GM19463 (cell line): Measurements from ENCODE around the gene CLEC10A.
"Not testable (repeated sequence)": the region's sequence is repeated elsewhere in the genome, so short reads cannot be mapped to it uniquely, and the experiment has no call there.

Source experiments
- ATAC-seq: cut with Tn5 transposase; IDR thresholded peaks from one replicate; pipeline ENCODE4 v1.9.1; 2021; ENCODE audit warnings: mild to moderate bottlenecking, moderate library complexity; ENCODE audit not compliant: unreplicated experiment

Gene CLEC10A

GRCh38 chr17:7077911-7078546 is 2.0 kb downstream of the CLEC10A start:
- no peak for ATAC-seq

DNA sequence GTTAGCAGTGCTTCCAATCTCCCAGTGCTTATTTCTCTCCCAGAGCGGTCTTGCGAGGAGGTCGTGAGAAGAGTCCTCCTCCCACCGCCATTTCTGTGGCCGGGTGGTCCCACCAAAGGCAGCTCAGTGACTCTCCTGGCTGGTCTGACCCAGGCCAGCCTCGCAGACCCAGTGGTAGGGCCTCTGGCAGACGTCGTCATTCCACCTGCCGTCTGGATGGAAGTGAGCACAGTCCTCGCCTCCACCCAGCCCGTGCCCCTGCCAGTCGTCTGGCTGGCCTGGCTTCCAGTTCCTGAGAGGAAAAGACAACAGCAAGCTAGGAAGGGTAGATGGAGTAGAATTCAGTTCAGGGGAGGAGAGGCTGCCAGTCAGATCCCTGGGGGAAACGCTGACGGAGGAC is 5.1 kb downstream of the CLEC10A start:
- ATAC-seq, result no peak

DNA sequence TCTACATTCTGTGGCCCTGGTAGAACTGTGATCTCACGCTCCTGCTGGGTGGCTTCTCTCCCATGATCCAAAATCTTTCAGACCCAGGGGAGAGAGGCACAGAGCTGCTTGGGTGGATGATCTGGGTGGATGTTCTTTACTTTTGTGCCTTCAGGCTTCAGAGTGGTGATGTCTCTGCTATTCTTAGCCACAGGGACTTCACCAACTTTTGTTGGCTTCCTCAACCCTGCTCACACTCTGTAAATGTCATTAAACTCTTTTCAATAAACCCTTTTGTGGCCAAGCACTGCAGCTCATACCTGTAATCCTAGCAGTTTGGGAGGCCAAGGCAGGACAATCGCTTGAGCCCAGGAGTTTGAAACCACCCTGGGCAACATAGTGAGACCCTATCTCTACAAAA is 7.6 kb downstream of the CLEC10A start:
- ATAC-seq, result no peak

GRCh38 chr17:7070712-7071111 is 9.3 kb downstream of the CLEC10A start:
- ATAC-seq, result no peak

GRCh38 chr17:7068268-7068667 is 11.8 kb downstream of the CLEC10A start:
- no peak for ATAC-seq

GRCh38 chr17:7067198-7067597 is 12.9 kb downstream of the CLEC10A start:
- ATAC-seq, result no peak

- no peak for ATAC-seq
Measured at GRCh38 chr17:7064261-7064660, 15.8 kb downstream of the CLEC10A start.

DNA sequence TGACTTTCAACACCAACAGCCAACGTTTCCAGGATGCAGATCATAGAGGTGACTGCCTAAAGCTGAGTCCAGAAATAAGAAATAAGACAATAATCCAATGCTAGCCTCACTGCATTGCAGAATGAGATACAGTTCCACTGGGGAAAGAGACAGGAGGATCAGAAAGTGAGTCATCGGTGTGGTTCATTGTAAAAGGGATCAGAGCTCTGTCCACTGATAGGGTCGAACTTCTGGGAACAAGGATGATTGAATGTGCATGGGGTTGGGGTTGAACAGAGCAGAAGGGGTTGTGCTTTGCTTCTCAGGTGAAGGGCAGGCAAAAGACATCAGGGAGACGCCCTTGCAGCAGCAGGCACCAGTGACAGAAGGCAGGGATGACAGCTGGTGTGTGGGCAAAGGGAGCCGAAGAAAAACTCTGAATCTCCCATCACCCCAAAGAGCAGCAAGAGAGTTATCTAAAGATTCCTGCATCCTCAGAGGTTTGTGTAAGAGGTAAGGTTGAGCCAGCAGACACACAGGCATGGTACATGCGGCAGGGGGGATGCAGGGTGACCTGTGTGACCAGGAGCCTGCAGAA is 16.4 kb downstream of the CLEC10A start:
- no peak for ATAC-seq

DNA sequence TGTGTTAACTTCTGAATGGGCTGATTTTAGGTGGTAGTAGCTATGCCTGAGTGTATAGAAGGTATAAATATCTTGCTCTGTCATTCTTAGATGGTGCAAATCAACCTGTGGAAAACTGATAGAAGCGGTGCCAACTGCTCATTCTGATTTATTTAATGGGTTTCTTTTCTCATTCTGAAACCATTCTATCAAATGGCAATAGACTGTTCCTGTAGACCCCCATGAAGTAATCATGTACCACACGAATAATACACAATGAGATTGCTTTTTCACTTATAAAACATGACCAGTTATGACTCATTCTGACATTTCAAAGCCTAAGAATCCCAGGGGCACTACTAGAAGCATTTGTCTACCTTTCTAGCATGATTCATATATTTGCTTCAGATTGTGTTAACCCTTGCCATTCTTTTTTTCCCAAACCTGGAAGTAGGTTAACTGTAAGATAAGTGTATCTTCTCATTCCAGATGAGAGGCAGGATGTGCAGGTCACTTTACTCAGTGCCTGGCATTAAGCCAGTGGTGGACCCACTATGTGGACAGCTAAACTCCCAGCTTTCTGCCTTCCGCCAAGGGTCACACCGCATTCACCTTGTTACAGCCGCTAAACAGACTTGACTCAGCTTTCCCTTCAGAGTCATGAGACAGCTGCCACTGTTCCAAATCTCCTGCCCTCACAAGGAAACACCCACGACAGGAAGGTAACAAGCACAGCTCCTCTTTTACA is 19.7 kb downstream of the CLEC10A start:
- ATAC-seq, result no peak

- ATAC-seq, result no peak
Measured at GRCh38 chr17:7058831-7059447, 21.1 kb downstream of the CLEC10A start.

GRCh38 chr17:7056386-7056785 is 23.7 kb downstream of the CLEC10A start:
- ATAC-seq, result no peak

- not testable (repeated sequence) for ATAC-seq
Measured at GRCh38 chr17:7050583-7050982, 29.5 kb downstream of the CLEC10A start.

- no peak for ATAC-seq
Measured at GRCh38 chr17:7048968-7049367, 31.1 kb downstream of the CLEC10A start.

DNA sequence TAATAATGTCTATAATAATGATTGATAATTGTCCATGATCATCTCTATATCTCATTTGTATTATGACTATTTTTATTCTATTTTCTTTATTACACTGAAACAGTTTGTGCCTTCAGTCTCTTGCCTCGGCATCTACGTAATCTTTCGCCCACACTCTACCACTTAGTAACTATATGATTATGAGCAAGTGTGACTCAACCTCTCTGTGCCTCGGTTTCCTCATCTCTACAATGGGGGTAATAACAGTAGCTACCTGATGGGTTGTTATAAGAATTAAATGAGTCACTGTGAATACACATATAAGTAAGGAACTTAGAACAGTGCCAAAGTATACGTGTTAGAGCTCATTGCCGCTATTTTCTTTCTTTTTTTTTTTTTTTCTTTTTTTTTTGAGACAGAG is 32.5 kb downstream of the CLEC10A start:
- no peak for ATAC-seq

GRCh38 chr17:7046725-7047397 is 33.2 kb downstream of the CLEC10A start:
- not testable (repeated sequence) for ATAC-seq

- ATAC-seq, result no peak
Measured at GRCh38 chr17:7046127-7046724, 33.8 kb downstream of the CLEC10A start.

GRCh38 chr17:7045492-7046126 is 34.4 kb downstream of the CLEC10A start:
- ATAC-seq, result no peak

GRCh38 chr17:7043497-7044198 is 36.4 kb downstream of the CLEC10A start, which contains the start of gene SLC16A11:
SLC16A11 (minus strand) TSS chr17:7044092; CDS start chr17:7043513, 579 bp downstream.
- no peak for ATAC-seq

DNA sequence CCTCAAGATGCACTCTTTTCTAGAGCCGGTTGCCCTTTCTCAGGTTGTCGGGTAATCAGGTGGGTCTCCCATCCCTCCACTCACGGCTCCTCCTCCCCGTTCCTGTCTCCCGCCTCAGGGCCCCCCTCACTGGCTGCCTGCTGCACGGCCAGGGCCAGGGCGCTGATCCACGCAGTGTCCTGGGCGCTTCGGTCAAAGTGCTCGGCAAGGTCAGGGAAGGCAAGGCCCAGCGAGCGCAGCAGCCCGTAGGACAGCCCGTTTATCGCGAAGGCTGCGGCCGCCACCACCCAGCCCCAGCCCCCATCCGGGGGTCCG is 36.9 kb downstream of the CLEC10A start:
- no peak for ATAC-seq
